Measurements from ENCODE around the gene ZNF83. TPM values are rescaled to one million over a fixed set of nuclear protein-coding genes. Genes with fewer than 3 reads are reported as not detected.
"Not testable (repeated sequence)": the region's sequence is repeated elsewhere in the genome, so short reads cannot be mapped to it uniquely, and the experiment has no call there.

The ZNF83 gene
- total RNA-seq, 2 experiments from 2014 or later: 32.0 to 64.2 TPM

DNA sequence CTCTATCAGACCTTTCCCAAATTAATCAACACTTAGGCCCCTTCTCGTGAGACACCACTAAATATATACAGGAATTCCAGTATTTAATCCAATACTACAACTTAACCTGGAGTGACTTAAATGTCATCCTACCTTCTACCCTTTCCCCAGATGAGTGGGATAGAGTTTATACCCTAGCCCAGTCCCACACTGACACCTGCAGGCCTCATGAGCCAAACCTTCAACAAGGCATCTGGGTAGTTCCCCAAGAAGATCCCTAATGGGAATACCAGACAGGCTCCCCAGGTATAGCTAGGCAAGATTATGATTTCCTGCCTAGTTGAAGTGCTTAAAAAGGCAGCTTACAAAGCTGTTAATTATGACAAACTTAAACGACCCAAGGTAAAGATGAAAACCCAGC is 15.9 kb downstream of the ZNF83 start:
- ATAC-seq: no peak
- no peak for DNase-seq
- Mint-ChIP-seq H3K36me3 (peaks cover 25% of the 10 kb centered on the region), H3K27me3 (no peaks in the 10 kb centered on the region), H3K4me1 (peaks cover 6% of the 10 kb centered on the region), H3K4me3 (no peak overlapping the region), H3K9me3 (ENCODE audit: low read depth) (peaks cover 16% of the 10 kb centered on the region), H3K27ac (no peak overlapping the region)
- CTCF ChIA-PET: no interaction called here

DNA sequence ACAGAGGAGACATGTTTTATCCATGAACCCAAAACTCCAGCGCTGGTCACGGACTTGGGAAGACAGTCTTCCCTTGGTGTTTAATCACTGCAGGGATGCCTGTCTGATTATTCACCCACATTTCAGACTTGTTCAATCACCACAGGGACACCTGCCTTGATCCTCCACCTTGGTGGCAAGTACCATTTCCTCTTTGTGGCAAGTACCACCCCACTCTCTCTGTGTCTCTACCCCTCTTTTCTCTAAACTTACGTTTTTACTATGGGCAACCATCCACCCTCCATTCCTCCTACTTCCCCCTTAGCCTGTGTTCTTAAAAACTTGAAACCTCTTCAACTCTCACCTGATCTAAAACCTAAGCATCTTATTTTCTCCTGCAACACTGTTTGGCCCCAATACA is 16.8 kb downstream of the ZNF83 start:
- CTCF ChIA-PET: no interaction called here
- H3K27me3 Mint-ChIP-seq: no peaks in the 10 kb centered on the region
- H3K36me3 Mint-ChIP-seq: peaks cover 34% of the 10 kb centered on the region
- ATAC-seq (no peak), DNase-seq (no peak)
- H3K9me3 Mint-ChIP-seq (ENCODE audit: low read depth): peaks cover 23% of the 10 kb centered on the region
- H3K27ac Mint-ChIP-seq: no peak overlapping the region
- peaks cover 6% of the 10 kb centered on the region for H3K4me1 Mint-ChIP-seq
- no peak overlapping the region for H3K4me3 Mint-ChIP-seq

DNA sequence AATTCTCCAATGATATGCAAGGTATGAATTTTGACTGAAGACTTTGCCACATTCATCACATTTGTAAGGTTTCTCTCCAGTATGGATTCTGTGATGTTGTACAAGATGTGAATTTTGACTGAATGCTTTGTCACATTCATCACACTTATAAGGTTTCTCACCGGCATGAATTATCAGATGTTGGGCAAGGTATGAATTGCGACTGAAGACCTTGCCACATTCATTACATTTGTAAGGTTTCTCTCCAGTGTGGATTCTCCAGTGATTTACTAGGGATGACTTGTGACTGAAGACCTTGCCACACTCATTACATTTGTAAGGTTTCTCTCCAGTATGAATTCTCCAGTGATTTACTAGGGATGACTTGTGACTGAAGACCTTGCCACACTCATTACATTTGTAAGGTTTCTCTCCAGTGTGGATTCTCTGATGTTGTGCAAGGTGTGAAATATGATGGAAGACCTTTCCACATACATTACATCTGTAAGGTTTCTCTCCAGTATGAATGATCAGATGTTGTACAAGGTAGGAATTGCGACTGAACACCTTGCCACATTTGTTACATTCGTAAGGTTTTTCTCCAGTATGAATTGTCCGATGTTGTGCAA is 24.8 kb downstream of the ZNF83 start:
- H3K27ac Mint-ChIP-seq: no peak overlapping the region
- peaks cover 87% of the 10 kb centered on the region for H3K36me3 Mint-ChIP-seq
- DNase-seq: no peak
- no peaks in the 10 kb centered on the region for H3K27me3 Mint-ChIP-seq
- CTCF ChIA-PET: no interaction called here
- no peaks in the 10 kb centered on the region for H3K4me1 Mint-ChIP-seq
- H3K4me3 Mint-ChIP-seq: no peak overlapping the region
- no peak for ATAC-seq
- H3K9me3 Mint-ChIP-seq (ENCODE audit: low read depth): peaks cover 43% of the 10 kb centered on the region

DNA sequence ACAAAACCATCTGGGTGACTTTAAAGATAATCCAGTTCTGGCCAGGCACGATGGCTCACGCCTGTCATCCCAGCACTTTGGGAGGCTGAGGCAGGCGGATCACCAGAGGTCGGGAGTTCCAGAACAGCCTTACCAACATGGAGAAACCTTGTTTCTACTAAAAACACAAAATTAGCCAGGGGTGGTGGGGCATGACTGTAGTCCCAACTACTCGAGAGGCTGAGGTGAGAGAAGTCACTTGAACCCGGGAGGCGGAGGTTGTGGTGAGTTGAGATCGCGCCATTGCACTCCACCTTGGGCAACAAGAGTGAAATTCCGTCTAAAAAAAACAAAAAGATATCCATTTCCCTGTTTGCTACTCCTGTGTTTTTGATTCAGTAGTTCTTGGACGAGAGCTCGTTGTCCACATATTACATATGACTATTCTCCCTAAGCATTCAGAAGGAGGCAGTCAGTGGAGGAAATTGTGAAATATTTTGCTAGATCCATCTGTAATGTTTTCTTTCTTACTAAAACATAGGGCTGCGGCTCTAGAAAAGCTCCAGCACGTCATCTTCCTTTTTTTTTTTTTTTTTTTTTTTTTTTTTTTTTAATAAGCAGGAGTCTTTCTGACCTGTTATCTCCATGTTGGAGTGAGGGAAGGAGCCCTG is 34.5 kb downstream of the ZNF83 start:
- H3K27ac Mint-ChIP-seq: no peak overlapping the region
- H3K27me3 Mint-ChIP-seq: no peaks in the 10 kb centered on the region
- DNase-seq (no peak), ATAC-seq (no peak)
- peaks cover 28% of the 10 kb centered on the region for H3K4me1 Mint-ChIP-seq
- H3K36me3 Mint-ChIP-seq: peaks cover 58% of the 10 kb centered on the region
- no peak overlapping the region for H3K4me3 Mint-ChIP-seq
- CTCF ChIA-PET: interaction anchor here (0.7 kb wide), 1 partner anchor 112 kb away, joined by 4 read pairs; no protein-coding TSS in a partner anchor
- H3K9me3 Mint-ChIP-seq (ENCODE audit: low read depth): peaks cover 30% of the 10 kb centered on the region

DNA sequence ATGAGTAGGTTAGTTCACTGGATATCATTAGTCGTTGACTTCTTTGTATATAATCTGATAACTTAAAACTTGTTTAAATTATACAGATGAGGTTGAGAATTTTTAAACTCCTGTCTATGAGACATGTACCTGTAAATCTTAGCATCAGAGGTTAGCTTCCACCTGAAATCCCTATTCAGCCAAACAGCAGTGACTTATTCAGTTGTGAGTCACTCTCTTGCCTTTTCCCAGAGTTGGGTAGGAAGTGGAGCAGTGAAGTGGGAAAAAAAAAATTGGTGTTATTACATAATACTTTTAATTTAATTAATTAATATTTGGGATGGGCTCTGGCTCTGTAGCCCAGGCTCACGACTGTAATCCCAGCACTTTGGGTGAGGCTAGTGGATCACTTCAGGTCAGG is 35.2 kb downstream of the ZNF83 start:
- DNase-seq: no peak
- H3K4me1 Mint-ChIP-seq: peaks cover 28% of the 10 kb centered on the region
- CTCF ChIA-PET: no interaction called here
- H3K9me3 Mint-ChIP-seq (ENCODE audit: low read depth): peaks cover 26% of the 10 kb centered on the region
- H3K27me3 Mint-ChIP-seq: no peaks in the 10 kb centered on the region
- H3K36me3 Mint-ChIP-seq: peaks cover 54% of the 10 kb centered on the region
- H3K27ac Mint-ChIP-seq: no peak overlapping the region
- ATAC-seq: no peak
- H3K4me3 Mint-ChIP-seq: no peak overlapping the region

DNA sequence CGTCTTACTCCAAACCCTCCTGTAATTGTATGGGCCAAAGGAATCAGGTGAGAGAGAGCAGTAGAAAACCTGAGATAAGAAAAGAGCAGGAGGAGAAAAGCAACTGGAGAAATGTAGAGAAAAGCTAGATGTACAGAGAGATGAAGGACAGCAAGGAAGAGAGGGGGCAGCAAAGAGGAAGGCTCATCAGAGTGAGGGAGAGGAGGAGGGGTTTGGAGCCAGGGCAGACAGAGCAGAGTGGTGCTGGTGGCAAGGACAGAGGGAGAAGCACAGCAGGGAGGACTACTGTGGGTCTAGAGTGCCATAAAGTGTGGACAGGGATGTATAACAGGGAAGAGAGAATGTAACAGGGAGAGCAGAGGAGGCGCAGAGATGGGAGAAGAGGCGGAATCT is 36.2 kb downstream of the ZNF83 start:
- H3K9me3 Mint-ChIP-seq (ENCODE audit: low read depth): peaks cover 31% of the 10 kb centered on the region
- ATAC-seq, DNase-seq, H3K27me3 Mint-ChIP-seq: not testable (repeated sequence)
- peaks cover 56% of the 10 kb centered on the region for H3K36me3 Mint-ChIP-seq
- H3K4me3 Mint-ChIP-seq: peak overlapping the region; percentile 80
- CTCF ChIA-PET: interaction anchor here (0.6 to 0.8 kb wide), 2 partner anchors 182 to 651 kb away, joined by 3 to 4 read pairs; no protein-coding TSS in a partner anchor
- peak overlapping the region; percentile 71 for H3K27ac Mint-ChIP-seq
- H3K4me1 Mint-ChIP-seq: peaks cover 28% of the 10 kb centered on the region

DNA sequence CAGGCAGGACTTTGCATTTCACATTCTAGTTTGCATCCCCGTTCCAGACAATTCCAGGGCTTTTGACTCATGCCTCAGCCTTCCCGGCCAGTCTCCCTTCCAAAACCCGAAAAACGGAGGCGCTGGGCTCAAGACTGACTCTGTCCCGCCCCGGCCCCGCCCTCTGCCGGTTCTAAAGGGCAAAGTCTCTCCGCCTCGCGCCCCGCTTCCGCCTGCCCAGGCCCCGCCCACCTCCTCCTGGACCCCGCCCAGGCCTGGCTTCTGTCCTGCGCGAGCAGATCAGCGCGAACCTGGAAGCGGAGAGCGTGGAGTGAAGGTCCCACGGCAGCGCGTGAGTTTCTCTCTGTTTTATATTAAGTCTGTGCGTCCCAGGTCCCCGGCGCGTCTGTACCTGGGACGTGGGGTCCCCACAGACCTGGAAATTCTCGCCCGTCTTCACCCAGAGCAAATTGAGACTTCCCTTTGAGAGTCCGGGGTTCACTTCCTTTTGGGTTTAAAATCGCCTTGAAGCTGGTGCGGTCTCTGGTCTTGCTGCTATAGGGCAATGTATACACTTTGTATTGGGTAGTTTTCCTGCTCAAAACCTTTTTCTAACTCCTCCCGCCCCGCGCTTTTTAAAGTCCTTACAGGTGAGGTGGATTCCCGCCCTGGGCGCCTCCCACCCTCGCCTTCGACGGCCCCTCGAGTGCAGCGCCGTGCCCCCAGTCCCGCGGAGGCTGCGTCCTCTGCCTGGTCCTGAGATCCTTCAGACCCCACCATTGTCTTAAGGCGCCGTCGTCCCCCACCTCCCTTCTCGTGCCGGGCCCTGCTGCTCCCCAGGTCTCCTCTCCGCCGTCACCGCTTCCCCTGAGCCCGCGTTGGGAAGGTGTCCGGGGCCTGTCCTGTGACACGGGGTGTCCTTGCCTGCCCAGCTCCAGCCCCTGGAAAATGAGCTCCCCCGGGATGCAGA is 36.9 kb downstream of the ZNF83 start:
- peaks cover 26% of the 10 kb centered on the region for H3K4me1 Mint-ChIP-seq
- H3K27me3 Mint-ChIP-seq: no peaks in the 10 kb centered on the region
- CTCF ChIA-PET: interaction anchor here (0.8 kb wide), 1 partner anchor 182 kb away, joined by 3 read pairs; no protein-coding TSS in a partner anchor
- ATAC-seq (peak; percentile 99), DNase-seq (peak; percentile 95)
- peak overlapping the region; percentile 80 for H3K4me3 Mint-ChIP-seq
- peaks cover 56% of the 10 kb centered on the region for H3K36me3 Mint-ChIP-seq
- H3K27ac Mint-ChIP-seq: peak overlapping the region; percentile 71
- H3K9me3 Mint-ChIP-seq (ENCODE audit: low read depth): peaks cover 35% of the 10 kb centered on the region

DNA sequence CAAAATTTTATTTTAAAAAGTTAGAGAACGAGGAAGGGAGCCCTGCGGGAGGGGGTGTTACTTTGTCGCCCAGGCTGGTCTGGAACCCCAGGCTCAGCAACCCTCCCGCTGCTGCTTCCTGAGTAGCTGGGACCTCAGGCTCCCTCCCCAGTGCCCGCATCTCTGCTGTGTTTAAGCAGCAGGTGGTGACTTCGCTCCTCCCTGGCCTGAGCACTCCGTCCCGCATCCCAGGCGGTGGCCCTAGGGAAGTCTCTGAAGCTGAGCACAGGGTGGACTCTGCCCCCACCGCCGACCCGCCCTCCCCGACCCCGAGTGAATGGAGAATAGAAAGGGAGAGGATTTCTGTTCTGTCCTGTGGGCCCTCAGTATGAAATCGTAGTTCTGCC is 37.5 kb downstream of the ZNF83 start:
- Mint-ChIP-seq H3K27ac (peak overlapping the region; percentile 71), H3K27me3 (no peaks in the 10 kb centered on the region), H3K9me3 (ENCODE audit: low read depth) (peaks cover 35% of the 10 kb centered on the region), H3K36me3 (peaks cover 57% of the 10 kb centered on the region), H3K4me3 (peak overlapping the region; percentile 80), H3K4me1 (peaks cover 20% of the 10 kb centered on the region)
- DNase-seq: peak; percentile 42
- CTCF ChIA-PET: no interaction called here
- ATAC-seq: peak; percentile 22

DNA sequence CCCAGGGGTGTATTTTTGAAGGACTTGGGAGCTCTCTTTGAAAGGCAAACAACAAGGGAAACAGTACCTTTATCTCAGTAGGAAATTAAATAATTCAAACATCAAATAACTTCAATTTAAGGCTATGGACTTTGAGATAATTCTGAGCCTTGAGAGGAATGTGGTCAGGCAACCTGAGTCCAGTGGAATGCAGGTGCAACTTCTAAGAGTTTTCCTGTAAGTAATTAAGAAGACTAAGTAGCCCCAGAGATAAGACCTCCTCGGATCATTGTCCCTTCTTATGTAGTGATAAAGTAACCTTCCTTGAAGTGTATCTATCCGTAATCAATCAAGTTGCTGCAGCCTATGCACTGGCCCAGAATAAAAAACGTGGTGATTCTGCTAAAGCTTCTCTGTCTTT is 38.9 kb downstream of the ZNF83 start:
- H3K4me1 Mint-ChIP-seq: peaks cover 18% of the 10 kb centered on the region
- ATAC-seq (no peak), DNase-seq (no peak)
- H3K27ac Mint-ChIP-seq: no peak overlapping the region
- H3K9me3 Mint-ChIP-seq (ENCODE audit: low read depth): peaks cover 34% of the 10 kb centered on the region
- no peaks in the 10 kb centered on the region for H3K27me3 Mint-ChIP-seq
- no peak overlapping the region for H3K4me3 Mint-ChIP-seq
- CTCF ChIA-PET: no interaction called here
- H3K36me3 Mint-ChIP-seq: peaks cover 62% of the 10 kb centered on the region

DNA sequence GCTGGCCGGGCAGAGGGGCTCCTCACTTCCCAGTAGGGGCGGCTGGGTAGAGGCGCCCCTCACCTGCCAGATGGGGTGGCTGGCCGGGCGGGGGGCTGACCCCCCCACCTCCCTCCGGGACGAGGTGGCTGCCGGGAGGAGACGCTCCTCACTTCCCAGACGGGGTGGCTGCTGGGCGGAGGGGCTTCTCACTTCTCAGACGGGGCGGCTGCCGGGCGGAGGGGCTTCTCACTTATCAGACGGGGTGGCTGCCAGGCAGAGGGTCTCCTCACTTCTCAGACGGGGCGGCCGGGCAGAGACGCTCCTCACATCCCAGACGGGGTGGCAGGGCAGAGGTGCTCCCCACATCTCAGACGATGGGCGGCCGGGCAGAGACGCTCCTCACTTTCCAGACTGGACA is 44.7 kb downstream of the ZNF83 start:
- CTCF ChIA-PET, H3K4me3 Mint-ChIP-seq, H3K27me3 Mint-ChIP-seq, H3K4me1 Mint-ChIP-seq, DNase-seq, H3K27ac Mint-ChIP-seq, ATAC-seq: not testable (repeated sequence)
- peaks cover 76% of the 10 kb centered on the region for H3K36me3 Mint-ChIP-seq
- H3K9me3 Mint-ChIP-seq (ENCODE audit: low read depth): peaks cover 34% of the 10 kb centered on the region

DNA sequence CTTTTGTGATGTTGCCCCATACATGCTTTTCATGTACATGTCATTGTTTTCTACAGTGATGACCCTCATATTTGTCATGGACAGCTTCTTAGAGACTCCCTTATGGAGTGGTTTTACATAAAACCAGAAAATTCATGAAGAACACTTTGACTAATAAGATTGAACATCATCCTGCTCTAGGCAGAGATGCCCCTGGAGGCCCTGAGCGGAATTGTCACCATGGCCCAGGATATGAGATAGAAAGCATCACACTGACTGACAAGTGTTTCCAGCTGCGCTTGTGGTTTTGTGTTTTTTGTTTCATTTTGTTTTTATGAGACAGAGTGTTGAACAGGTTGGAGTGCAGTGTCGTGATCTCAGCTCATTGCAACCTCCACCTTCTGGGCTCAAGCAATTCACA is 45.9 kb downstream of the ZNF83 start:
- no peaks in the 10 kb centered on the region for H3K4me1 Mint-ChIP-seq
- peaks cover 33% of the 10 kb centered on the region for H3K9me3 Mint-ChIP-seq (ENCODE audit: low read depth)

DNA sequence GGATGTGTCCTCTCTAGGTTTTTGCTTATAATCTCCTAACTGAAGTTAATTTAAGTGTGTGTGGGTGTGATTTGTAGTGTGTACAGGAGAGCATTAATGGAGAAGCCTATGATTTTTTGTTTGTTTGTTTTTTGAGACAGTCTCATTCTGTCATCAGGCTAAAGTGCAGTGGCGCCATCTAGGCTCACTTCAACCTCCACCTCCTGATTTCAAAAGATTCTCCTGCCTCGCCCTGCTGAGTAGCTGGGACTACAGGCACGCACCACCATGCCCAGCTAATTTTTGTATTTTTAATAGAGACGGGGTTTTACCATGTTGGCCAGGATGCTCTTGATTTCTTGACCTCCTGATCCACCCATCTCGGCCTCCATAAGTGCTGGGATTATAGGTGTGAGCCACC is 47.4 kb downstream of the ZNF83 start:
- peaks cover 21% of the 10 kb centered on the region for H3K9me3 Mint-ChIP-seq (ENCODE audit: low read depth)
- H3K4me3 Mint-ChIP-seq: no peak overlapping the region
- H3K36me3 Mint-ChIP-seq: peaks cover 76% of the 10 kb centered on the region
- H3K4me1 Mint-ChIP-seq: no peaks in the 10 kb centered on the region
- CTCF ChIA-PET: no interaction called here
- H3K27ac Mint-ChIP-seq: no peak overlapping the region
- no peak for ATAC-seq
- no peak for DNase-seq
- no peaks in the 10 kb centered on the region for H3K27me3 Mint-ChIP-seq

More for the DNA sequence above, 45.9 kb downstream of the ZNF83 start:
- Mint-ChIP-seq H3K36me3 (peaks cover 79% of the 10 kb centered on the region), H3K27ac (no peak overlapping the region), H3K27me3 (no peaks in the 10 kb centered on the region), H3K4me3 (no peak overlapping the region)
- CTCF ChIA-PET: no interaction called here
- ATAC-seq (no peak), DNase-seq (no peak)

DNA sequence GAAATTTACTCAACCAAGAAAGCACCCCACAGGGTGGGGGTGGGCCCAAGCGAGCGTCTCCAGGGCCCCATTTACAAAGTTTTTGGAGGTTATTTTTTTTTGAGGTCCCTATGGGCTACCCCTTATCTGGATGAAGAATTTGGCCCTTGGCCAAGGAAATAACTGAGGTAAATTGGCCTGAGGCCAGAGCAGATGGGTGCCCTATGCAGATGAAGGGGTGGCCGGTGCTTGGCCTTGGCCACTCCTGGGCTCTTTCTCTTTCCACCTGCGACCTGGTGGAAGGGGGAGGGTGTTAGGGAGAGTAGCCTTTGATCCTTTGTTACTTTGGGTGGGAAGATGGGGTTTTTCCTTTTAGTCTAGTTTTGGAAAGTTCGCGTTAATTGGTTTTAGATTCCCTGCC is 52.6 kb downstream of the ZNF83 start:
- ATAC-seq (no peak), DNase-seq (no peak)
- Mint-ChIP-seq H3K36me3 (peaks cover 86% of the 10 kb centered on the region), H3K4me1 (no peaks in the 10 kb centered on the region), H3K27ac (no peak overlapping the region), H3K27me3 (no peaks in the 10 kb centered on the region), H3K9me3 (ENCODE audit: low read depth) (peaks cover 34% of the 10 kb centered on the region), H3K4me3 (no peak overlapping the region)
- CTCF ChIA-PET: no interaction called here
